Hypothalamus (tissue), 51 donors: Measurements from ENCODE around the gene THAP4.
A peak's percentile ranks its signal among the peaks of the same experiment; 100 is the strongest.

ENCODE experiments used
- DNase-seq, 51 donors: peaks; one replicate each; lab custom pipeline; 2025; lab: John Stamatoyannopoulos, UW

The THAP4 gene

DNA sequence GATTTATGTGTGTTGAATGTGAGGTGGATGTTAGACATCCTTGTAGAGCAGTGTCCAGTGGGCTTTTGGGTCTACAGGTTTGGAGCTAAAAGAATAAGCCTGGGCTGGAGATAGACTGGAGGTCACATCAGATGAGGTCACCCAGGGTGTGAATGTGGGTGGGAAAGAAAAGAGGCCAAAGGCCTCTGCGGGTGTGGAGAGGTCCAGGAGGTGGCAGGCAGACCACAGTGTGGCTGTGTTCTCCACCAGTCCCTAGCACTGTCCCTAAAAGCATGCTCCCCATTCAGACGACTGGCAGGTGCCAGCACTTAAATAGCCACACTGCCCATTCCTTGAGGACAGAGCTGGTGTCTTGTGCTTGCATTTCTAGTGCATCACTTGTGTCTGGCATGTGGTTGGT is 4.7 kb upstream of the THAP4 start:
- DNase-seq = no peak

GRCh38 chr2:241640165-241640795 is 3.3 kb upstream of the THAP4 start:
- DNase-seq = no peak

- DNase-seq = no peak
Observed at GRCh38 chr2:241639385-241639784, 2.4 kb upstream of the THAP4 start.

DNA sequence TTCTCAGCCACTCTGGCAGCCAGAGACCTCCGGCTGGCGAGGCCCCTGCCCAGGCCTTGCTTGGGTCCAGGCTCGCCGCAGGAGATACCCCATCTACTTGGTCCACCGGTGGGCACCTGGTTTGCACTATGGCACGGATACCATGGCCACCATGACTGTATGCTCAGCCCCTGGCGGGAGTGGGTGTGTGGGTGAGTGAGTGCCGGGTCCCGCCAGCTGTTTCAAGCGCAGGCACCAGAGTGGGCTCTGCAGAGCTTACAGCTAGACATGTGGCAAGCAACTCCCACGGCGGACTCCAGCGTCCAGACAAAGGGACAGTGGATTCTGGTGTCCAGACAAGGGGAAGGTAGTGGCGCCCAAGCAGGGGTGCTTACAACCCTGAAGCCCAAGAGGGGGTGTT is 2.0 kb upstream of the THAP4 start:
- no peak for DNase-seq

- DNase-seq = peak in 1 of 51 donors; percentile 57
Observed at GRCh38 chr2:241637795-241638660, 1.1 kb upstream of the THAP4 start.

- peak in 6 of 51 donors; percentile 17 to 61 (median 39) for DNase-seq
Observed at GRCh38 chr2:241636182-241637017, 558 bp downstream of the THAP4 start.

GRCh38 chr2:241635756-241636155 is 1.2 kb downstream of the THAP4 start:
- DNase-seq = no peak

- DNase-seq = no peak
Observed at GRCh38 chr2:241633561-241633960, 3.4 kb downstream of the THAP4 start.

DNA sequence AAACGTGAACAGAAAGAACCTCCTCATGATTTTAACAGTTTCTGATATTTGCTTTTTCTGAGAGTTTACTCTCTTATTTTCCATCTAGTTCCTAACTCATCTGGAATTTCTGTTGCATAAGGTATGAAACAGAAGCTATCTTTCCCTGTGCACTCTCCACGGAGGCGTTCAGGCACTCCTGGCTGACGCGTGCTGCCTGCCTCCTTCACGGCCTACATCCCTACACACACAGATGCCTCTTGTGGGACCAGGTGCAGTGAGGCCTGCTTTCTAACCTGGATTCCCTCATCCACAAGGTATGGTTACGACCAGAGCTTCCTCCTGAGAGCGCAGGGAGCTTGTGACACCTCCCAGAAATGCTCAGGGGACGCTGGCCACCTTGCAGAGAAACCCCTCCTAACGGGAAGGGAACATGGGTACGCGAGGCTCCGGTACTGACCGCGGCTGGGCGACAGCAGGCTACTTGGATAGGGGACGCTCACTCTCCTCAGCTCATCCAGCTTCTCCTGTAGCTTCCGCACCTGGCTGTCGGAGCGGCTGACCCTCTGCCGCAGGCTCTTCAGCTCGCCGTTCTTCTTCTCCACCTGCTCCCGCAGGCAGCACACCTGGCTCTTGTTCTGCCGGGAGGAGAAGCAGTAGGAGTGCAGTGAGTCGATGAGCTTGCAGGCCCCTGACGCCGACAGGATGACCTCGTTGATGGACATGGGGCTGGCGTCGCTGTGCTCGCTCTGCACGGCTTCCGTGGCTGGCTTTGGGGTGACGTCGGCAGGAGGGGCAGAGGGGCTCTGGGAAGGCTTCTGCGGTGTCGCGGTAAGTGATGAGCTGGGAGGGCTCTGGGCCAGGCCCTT is 4.3 kb downstream of the THAP4 start:
- DNase-seq = no peak

GRCh38 chr2:241629762-241630435 is 7.1 kb downstream of the THAP4 start:
- DNase-seq = peak in 10 of 51 donors; percentile 7 to 60 (median 34)

DNA sequence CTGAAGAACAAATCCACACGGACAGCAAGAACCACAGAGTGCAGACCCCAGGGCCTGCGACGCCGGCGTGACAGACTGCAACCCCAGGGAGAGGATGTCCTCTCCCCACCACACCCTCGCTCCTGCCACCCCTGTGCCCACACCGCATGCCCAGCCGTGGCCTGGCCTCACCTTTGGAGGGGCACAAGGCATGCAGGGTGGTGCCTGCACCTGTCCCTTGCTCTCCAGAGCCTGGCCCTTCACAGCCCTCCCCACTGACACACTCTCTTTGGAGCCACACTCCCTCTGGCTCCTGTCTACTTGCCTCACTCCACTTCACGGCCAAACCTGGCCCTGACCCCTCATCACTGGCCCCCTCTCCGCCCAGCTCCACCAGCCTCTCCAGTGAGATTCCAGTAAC is 9.3 kb downstream of the THAP4 start:
- no peak for DNase-seq

DNA sequence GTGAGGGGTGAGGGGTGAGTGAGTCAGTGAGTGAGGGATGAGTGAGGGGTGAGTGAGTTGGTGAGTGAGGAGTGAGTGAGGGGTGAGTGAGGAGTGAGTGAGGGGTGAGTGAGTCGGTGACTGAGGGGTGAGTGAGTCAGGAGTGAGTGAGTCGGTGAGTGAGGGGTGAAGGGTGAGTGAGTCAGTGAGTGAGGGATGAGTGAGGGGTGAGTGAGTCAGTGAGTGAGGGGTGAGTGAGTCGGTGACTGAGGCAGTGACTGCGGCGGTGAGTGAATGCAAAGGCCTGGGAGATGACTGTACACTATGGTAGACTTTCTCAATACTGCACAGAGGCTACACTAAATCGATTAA is 16.6 kb downstream of the THAP4 start:
- DNase-seq = peak in 1 of 51 donors; percentile 13

DNA sequence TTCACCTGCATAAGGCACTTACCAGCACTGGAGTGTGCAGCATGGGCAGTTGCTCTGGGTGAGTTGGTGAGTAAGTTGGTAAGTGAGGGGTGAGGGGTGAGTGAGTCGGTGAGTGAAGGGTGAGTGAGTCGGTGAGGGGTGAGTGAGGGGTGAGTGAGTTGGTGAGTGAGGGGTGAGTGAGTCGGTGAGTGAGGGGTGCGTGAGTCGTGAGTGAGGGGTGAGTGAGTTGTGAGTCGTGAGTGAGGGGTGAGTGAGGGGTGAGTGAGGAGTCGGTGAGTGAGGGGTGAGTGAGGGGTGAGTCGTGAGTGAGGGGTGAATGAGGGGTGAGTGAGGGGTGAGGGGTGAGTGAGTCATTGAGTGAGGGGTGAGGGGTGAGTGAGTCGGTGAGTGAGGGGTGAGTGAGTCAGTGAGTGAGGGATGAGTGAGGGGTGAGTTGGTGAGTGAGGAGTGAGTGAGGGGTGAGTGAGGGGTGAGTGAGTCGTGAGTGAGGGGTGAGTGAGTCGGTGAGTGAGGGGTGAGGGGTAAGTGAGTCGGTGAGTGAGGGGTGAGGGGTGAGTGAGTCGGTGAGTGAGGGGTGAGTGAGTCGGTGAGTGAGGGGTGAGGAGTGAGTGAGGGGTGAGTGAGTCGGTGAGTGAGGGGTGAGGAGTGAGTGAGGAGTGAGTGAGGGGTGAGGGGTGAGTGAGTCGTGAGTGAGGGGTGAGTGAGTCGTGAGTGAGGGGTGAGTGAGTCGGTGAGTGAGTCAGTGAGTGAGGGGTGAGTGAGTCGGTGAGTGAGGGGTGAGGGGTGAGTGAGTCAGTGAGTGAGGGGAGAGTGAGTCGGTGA is 17.1 kb downstream of the THAP4 start:
- DNase-seq = no peak

- DNase-seq = no peak
Observed at GRCh38 chr2:241618829-241619228, 18.1 kb downstream of the THAP4 start.

GRCh38 chr2:241618296-241618805 is 18.6 kb downstream of the THAP4 start:
- DNase-seq = no peak

GRCh38 chr2:241617431-241618154 is 19.4 kb downstream of the THAP4 start:
- DNase-seq = peak in 1 of 51 donors; percentile 4

- no peak for DNase-seq
Observed at GRCh38 chr2:241616168-241617125, 20.5 kb downstream of the THAP4 start.
